GM21619 (cell line): ENCODE data around the gene GNAI2.

Experiments
- ATAC-seq: cut with Tn5 transposase; IDR thresholded peaks from one replicate; pipeline ENCODE4 v1.9.1; 2021; ENCODE audit not compliant: unreplicated experiment

GNAI2 gene

GRCh38 chr3:50235716-50236483 lies at the start of gene GNAI2:
GNAI2 (plus strand) TSS chr3:50236204; CDS start chr3:50236336, 132 bp downstream.
- ATAC-seq: peak; percentile 91

- ATAC-seq: no peak
Observed at GRCh38 chr3:50187750-50188149, 48.3 kb upstream of the GNAI2 start.

- no peak for ATAC-seq
Observed at GRCh38 chr3:50189274-50189673, 46.7 kb upstream of the GNAI2 start.

- ATAC-seq: no peak
Observed at GRCh38 chr3:50189989-50190388, 46.0 kb upstream of the GNAI2 start.

GRCh38 chr3:50190936-50191660 lies 44.9 kb upstream of the GNAI2 start, which contains the start of gene GNAT1:
GNAT1 (plus strand) TSS chr3:50191610; CDS start chr3:50191726, 116 bp downstream.
- ATAC-seq: no peak

GRCh38 chr3:50192124-50192523 lies 43.9 kb upstream of the GNAI2 start:
- ATAC-seq: no peak

GRCh38 chr3:50192689-50193141 lies 43.3 kb upstream of the GNAI2 start:
- ATAC-seq: no peak

GRCh38 chr3:50193286-50193685 lies 42.7 kb upstream of the GNAI2 start:
- no peak for ATAC-seq

GRCh38 chr3:50193746-50194127 lies 42.3 kb upstream of the GNAI2 start:
- no peak for ATAC-seq

- ATAC-seq: no peak
Observed at GRCh38 chr3:50194128-50194902, 41.7 kb upstream of the GNAI2 start.

- ATAC-seq: no peak
Observed at GRCh38 chr3:50194903-50195500, 41.0 kb upstream of the GNAI2 start.

GRCh38 chr3:50195501-50196252 lies 40.3 kb upstream of the GNAI2 start:
- no peak for ATAC-seq

GRCh38 chr3:50196253-50196801 lies 39.7 kb upstream of the GNAI2 start:
- no peak for ATAC-seq

GRCh38 chr3:50201573-50202315 lies 34.3 kb upstream of the GNAI2 start:
- ATAC-seq: no peak

GRCh38 chr3:50202353-50203112 lies 33.5 kb upstream of the GNAI2 start:
- no peak for ATAC-seq

- no peak for ATAC-seq
Observed at GRCh38 chr3:50203113-50203808, 32.7 kb upstream of the GNAI2 start.

GRCh38 chr3:50203809-50204803 lies 31.9 kb upstream of the GNAI2 start:
- no peak for ATAC-seq
